Osteoblast (primary cell): ENCODE measurements around the gene MISP3. TPM values are rescaled to one million over a fixed set of nuclear protein-coding genes. Genes with fewer than 3 reads are reported as not detected.

Experiments used
- DNase-seq: peaks from one replicate; pipeline ENCODE4 v3.0.0; 2011; ENCODE audit warnings: low spot score, mixed read lengths; ENCODE audit not compliant: insufficient read length; ENCODE audit errors: missing footprints
- H2AFZ ChIP-seq: 2 replicates; pipeline ENCODE4 v1.6.0; 2011; ENCODE audit warnings: mild to moderate bottlenecking, low read length
- H3K27ac ChIP-seq: 2 replicates; pipeline ENCODE4 v1.5.1; 2011; ENCODE audit warnings: mild to moderate bottlenecking, low read depth, low read length, moderate library complexity
- H3K27me3 ChIP-seq: 2 replicates; pipeline ENCODE4 v1.6.0; 2012; ENCODE audit warnings: mild to moderate bottlenecking, control low read depth, inconsistent platforms, low read length, moderate library complexity; ENCODE audit not compliant: insufficient read depth
- H3K36me3 ChIP-seq: 2 replicates; pipeline ENCODE4 v1.5.1; 2011; ENCODE audit warnings: mild to moderate bottlenecking, low read length, control low read depth, moderate library complexity; ENCODE audit not compliant: insufficient read depth
- H3K4me1 ChIP-seq: 2 replicates; pipeline ENCODE4 v1.5.1; 2011; ENCODE audit warnings: mild to moderate bottlenecking, low read length, control low read depth, moderate library complexity; ENCODE audit not compliant: insufficient read depth
- H3K4me2 ChIP-seq: 2 replicates; pipeline ENCODE4 v1.6.0; 2011; ENCODE audit warnings: mild to moderate bottlenecking, low read length; ENCODE audit not compliant: insufficient read depth
- H3K4me3 ChIP-seq: fragments of 200-600 bp; sonication (generic); 3 replicates; pipeline ENCODE4 v1.5.1; 2012; ENCODE audit warnings: mild to moderate bottlenecking, low read length, inconsistent platforms; ENCODE audit not compliant: insufficient read depth
- H3K79me2 ChIP-seq: 2 replicates; pipeline ENCODE4 v1.6.0; 2012; ENCODE audit warnings: mild to moderate bottlenecking, low read length, control low read depth, inconsistent platforms; ENCODE audit not compliant: insufficient read depth
- H3K9me3 ChIP-seq: 2 replicates; pipeline ENCODE4 v1.5.1; 2011; ENCODE audit warnings: low read depth, low read length, control low read depth
- H4K20me1 ChIP-seq: 2 replicates; pipeline ENCODE4 v1.6.0; 2012; ENCODE audit warnings: mild to moderate bottlenecking, low read length, control low read depth; ENCODE audit not compliant: insufficient read depth
- CTCF ChIP-seq: IDR thresholded peaks from 2 replicates; pipeline ENCODE4 v1.5.1; 2011; ENCODE audit warnings: mild to moderate bottlenecking, low read depth, low read length, moderate library complexity; ENCODE audit errors: extremely low read depth
- total RNA-seq: library from RNA; depleted of rRNA; stranded (reverse); fragments of >200 nt; gene quantifications from 2 replicates; pipeline ENCODE4 v1.2.3, GENCODE V29; 2012

Gene MISP3
- total RNA-seq, 1 donor, result 1.1 TPM

- peaks cover 14% of the 10 kb centered on the region for H3K4me1 ChIP-seq
- H4K20me1 ChIP-seq, result no peaks in the 10 kb centered on the region
- H2AFZ ChIP-seq, result no peak overlapping the region
- H3K79me2 ChIP-seq, result no peaks in the 10 kb centered on the region
- no peak overlapping the region for H3K4me3 ChIP-seq
- H3K9me3 ChIP-seq, result no peaks in the 10 kb centered on the region
- no peak for DNase-seq
- no peaks in the 10 kb centered on the region for H3K27me3 ChIP-seq
- no peak for TF ChIP-seq CTCF
- H3K36me3 ChIP-seq, result no peaks in the 10 kb centered on the region
- H3K27ac ChIP-seq, result no peak overlapping the region
- H3K4me2 ChIP-seq, result no peak overlapping the region
These were observed 2.1 kb upstream of the MISP3 start for GRCh38 chr19:14070268-14071050.

- peak; percentile 96 for DNase-seq
- Histone ChIP-seq H3K36me3 (no peaks in the 10 kb centered on the region), H3K79me2 (no peaks in the 10 kb centered on the region), H3K4me3 (peak overlapping the region; percentile 86), H3K27me3 (no peaks in the 10 kb centered on the region), H2AFZ (peak overlapping the region; percentile 76), H3K4me1 (peaks cover 15% of the 10 kb centered on the region), H3K9me3 (no peaks in the 10 kb centered on the region), H3K4me2 (peak overlapping the region; percentile 96), H3K27ac (no peak overlapping the region), H4K20me1 (no peaks in the 10 kb centered on the region)
- TF ChIP-seq CTCF, result no peak
These were observed 807 bp downstream of the MISP3 start for GRCh38 chr19:14073261-14073924.

- no peaks in the 10 kb centered on the region for H3K79me2 ChIP-seq
- no peaks in the 10 kb centered on the region for H4K20me1 ChIP-seq
- H3K27ac ChIP-seq, result no peak overlapping the region
- no peaks in the 10 kb centered on the region for H3K27me3 ChIP-seq
- H3K9me3 ChIP-seq, result no peaks in the 10 kb centered on the region
- H3K4me2 ChIP-seq, result peak overlapping the region; percentile 96
- DNase-seq, result peak; percentile 94
- TF ChIP-seq CTCF, result no peak
- H3K4me1 ChIP-seq, result peaks cover 15% of the 10 kb centered on the region
- H3K36me3 ChIP-seq, result no peaks in the 10 kb centered on the region
- H3K4me3 ChIP-seq, result peak overlapping the region; percentile 86
- peak overlapping the region; percentile 73 for H2AFZ ChIP-seq
These were observed 1.6 kb downstream of the MISP3 start for GRCh38 chr19:14073925-14074838.
